SH-SY5Y (cell line): ENCODE measurements around the gene NRP1.

ENCODE experiments used
- GATA2 ChIP-seq: IDR thresholded peaks from 2 replicates; pipeline ENCODE4 v1.6.1; 2011; ENCODE audit warnings: mild to moderate bottlenecking, low read depth, low read length
- GATA3 ChIP-seq: IDR thresholded peaks from 2 replicates; pipeline ENCODE4 v1.6.1; 2011; ENCODE audit warnings: low read depth, mild to moderate bottlenecking, low read length, moderate library complexity

DNA sequence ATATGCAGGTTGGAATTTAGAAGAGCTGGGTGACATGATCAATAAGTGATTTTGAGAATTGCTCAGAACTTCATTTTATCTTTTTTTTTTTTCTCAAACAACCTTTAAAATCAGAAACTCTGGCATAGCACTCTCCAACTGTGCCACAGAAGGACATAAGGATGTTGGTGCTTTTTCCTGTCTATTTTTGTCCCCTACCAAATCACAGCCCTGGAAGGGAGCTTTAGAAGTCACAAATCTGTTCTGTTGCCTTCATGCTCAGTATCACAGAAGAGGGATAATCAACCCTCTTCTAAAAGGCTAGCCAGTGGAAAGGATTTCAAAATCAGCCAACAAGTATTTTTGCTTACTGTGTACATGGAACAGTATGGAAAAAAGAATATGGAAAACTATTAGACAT, 14.8 kb upstream of the NRP1 start:
- TF ChIP-seq GATA2 (no peak), GATA3 (no peak)
